Umbilical cord (tissue), 2 donors: ENCODE data around the gene TMEM42. TPM values are rescaled to one million over a fixed set of nuclear protein-coding genes. Genes with fewer than 3 reads are reported as not detected.
A peak's percentile ranks its signal among the peaks of the same experiment; 100 is the strongest.

Source experiments
- DNase-seq: peaks from one replicate; pipeline ENCODE4 v3.0.0-alpha.2; 2015; ENCODE audit warnings: low spot score
- total RNA-seq: library from RNA; depleted of rRNA; stranded (reverse); fragments of >200 nt; gene quantifications from one replicate; pipeline ENCODE4 v1.2.3, GENCODE V29; 2014; ENCODE audit warnings: low replicate concordance; ENCODE audit not compliant: insufficient read depth

TMEM42 gene
- total RNA-seq, 1 donor from 2014 or later: 24.8 TPM

DNA sequence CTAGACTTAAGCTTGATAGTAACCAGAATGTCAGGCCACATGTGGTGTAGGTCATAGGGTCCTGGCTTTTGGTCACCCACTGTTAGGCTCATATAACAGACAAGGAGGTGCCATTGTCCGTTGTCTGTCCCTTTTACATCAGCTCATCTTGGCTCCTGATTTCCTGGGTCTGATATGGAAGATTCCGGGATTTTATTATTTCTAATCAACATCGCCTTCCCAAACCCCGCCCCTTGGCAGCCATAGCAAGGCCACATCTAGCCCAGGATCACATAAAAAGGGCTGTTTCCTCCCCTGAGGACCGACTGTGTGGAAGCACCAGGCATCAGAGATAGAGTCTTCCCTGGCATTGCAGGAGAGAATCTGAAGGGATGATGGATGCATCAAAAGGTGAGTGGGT lies 12.6 kb downstream of the TMEM42 start, which contains the start of gene TGM4:
Gene TGM4 (plus strand): TSS at position 301 of the 400 bp plus-strand sequence. CDS start 71 bp downstream, at position 372.
- no peak for DNase-seq

DNA sequence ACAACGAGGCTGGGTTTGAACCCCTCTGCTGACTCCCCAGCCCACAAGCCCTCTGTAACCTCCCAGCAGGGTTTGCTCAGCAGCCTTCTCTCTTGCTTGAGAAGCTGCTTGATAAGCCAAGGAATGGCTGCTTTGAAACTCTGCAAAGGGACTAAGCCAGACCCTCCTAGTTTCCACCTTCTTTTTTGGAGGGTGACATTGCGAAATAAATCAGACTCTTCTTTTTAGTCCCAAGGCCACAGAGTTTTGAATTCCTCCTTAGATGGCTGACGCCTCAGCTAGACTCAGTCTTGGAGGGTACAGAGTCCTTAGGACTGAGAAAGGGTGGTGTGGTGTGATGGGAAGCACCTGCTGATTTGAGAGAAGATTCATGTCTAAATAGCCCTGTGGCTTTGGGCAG lies 13.9 kb downstream of the TMEM42 start:
- no peak for DNase-seq

DNA sequence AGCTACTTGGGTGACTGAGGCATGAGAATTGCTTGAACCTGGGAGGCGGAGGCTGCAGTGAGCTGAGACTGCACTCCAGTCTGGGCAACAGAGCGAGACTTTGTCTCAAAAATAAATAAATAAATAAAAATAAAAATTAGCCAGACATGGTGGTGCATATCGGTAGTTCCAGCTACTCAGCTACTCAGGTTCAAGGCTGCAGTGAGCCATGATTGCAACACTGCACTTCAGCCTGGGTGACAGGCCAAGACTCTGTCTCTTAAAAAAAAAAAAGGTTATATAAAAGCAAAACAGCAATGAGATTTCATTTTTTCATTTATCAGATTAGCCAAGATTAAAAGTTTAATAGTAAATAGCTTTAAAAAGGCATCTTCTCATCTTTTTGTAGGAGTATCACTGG lies 15.6 kb downstream of the TMEM42 start:
- DNase-seq: no peak

DNA sequence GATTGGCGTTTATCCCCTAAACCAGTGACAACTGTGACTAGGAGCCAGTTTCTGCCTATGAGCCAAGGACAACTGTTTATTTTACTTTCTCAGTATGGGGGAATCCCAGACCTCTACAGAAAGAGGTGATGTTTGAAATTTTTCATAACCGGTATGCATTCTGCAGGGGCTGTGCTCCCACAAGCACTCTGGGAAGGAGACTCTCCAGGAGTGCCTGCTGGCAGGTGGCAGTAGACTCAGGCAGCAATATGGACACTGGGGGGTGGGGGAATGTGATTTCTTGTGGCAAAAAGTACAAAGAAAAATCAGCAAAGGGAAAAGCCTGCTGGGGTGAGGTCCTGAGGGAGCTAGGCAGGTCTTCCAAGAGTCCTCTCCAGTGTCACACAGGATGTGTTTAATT lies 18.6 kb downstream of the TMEM42 start:
- no peak for DNase-seq

DNA sequence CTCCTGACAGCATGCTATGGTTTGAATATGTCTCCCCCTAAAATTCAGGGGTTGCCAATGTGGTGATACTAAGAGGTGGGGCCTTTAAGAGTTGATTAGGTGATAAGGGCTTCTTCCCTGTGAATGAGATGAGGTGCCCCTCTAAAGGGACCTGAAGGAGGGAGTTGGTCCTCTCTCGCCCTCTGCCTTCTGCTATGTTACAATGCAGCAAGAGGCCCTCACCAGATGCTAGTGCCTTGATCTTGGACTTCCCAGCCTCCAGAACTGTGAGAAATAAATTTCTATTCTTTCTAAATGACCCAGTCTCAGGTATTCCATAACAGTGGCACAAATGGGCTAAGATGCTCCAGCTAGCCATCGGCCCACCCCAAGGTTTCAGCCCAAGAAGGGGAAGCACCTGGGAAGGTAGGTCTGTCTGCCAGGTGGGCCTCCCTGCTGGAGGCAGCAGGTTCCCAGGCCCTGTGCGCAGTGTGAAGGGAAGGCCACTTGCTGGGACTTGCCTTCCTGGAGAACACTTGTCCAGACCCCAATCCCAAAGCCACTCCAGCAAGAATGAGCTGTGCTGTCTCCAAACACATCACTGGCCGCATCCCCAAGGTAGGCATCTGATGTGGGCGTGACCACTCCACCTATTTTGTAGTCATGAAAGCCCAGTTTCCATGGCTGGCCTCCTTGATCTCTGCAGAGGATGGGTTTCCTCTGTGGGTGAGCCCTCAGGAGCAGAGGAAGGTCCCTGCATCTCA lies 21.7 kb downstream of the TMEM42 start:
- no peak for DNase-seq

DNA sequence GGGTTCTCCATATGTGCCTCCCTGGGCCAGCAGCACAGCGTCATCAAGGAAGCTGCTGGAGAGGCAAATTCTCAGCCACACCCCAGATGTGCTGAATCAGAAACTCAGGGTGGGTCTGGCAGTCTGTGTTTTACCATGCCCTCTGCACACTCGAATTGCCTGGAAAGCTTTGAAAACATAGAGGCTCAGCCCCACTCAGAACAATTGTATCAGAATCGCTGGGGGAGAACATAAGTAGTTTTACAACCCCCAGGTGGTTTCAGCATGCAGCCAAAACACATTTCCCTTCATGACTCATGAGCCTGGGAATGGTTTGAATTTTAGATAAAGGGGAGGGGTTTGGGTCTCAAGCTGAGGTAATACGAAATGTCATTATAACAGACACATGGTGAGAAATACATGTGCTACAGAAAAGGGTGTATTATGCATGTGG lies 22.3 kb downstream of the TMEM42 start:
- DNase-seq: peak; percentile 44

DNA sequence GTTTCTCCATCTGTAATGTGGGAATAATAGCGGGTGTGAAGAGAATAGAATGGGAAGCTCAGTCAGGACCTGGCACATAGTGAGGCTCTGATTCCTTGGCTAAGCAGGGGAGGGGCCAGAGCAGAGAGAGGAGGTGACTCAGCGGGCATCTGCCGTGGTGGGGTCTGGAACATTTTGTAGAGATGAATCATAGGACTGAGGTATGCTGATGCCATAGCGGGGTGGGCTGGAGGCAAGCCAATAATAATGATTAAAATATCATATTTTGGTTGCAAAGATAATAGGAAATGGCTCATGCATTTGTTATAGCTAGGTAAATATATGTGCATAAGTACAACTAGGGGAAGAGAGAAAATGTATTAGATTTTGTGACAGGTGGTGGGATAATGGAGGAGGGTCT lies 23.9 kb downstream of the TMEM42 start:
- peak; percentile 37 for DNase-seq

DNA sequence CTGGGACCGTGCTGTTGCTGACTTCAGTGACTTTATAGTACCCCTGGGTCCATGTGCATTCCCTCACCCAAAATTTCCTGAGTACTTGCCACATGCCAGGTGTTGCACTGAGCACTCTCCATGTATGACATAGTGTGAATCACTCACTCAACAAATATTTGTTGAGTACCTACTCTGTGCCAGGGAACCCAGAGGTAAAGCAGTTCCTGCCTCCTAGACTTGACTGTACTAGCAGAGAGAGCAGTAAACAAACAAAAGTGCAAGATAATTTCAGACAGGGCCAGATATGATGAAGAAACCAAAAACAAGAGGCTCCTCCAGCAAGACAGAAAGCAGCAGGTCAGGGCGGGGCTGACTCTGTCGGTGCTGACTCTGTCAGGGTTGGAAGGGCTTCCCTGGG lies 24.8 kb downstream of the TMEM42 start:
- DNase-seq: no peak

DNA sequence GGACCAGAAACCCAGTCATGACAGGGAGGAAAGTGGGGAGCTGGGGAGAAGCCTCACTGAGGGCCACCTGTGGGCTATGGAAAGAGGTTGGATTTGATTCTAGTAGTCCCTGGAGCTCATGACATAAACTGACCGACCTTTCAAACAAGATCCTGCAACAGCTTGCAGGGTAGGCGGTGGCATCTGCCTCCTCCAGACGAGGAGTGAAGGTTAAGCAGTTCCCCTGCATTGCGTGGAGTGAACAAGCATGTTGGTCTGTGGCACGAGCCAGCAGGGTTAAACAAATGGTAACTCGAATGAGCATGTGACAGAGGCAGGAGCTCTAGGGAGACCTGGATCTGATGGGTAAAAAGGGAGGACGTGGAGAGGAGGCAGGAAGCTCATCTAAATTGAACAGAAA lies 25.4 kb downstream of the TMEM42 start:
- DNase-seq: no peak

DNA sequence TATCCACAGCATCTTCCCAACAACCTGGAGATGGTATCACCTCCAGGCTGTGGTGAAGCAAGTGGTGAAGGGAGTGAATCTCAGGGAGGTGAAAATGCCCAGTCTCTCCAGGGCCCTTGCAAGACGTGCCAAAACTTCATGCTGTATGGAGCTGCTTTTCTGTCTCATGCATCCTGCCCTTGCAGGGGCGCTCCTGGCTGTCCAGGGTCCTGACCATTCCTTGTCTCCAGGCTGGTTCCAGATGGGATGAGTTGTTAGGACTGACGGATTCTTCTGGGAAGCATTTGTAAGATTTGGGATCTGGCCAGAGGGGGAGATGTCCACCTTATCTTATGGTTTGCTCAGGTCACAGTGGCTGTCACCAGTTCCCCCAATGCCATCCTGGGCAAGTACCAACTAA lies 28.5 kb downstream of the TMEM42 start:
- DNase-seq: no peak

DNA sequence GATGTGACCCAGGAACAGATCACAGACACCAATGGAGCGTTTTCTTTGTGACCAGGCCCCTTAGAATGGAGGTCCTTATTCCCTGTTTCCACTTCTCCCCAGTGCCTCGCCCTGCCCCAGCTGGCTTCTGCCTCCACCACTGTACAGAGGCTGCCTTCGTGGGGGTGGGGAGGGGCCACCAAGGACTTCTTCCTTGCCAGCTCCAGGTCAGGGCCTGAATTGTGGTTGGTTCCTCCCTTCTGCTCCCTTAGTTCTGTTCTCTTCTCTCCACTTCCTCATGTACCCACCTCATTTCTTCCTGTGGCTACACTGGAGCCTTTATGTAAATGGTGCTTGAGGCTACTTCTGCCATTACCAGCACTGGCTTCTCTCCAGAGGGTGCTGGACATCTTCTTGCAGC lies 29.1 kb downstream of the TMEM42 start:
- no peak for DNase-seq

DNA sequence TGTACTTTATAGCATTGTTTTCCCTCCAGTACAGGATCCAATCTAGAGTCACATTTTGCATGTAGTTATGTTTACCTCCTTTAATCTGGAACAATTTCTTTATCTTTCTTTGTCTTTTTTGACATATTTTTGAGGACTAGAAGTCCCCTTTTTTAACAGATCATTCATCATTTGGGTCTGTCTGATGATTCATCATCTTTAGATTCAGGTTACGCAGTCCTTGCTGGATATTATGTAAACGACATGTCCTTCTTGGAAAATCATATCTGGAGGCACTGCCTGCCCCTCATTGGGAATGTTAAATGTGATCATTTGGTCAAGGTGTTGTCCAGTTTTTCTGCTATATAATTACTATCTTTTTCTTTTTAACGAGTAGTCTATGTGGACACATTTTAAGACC lies 31.0 kb downstream of the TMEM42 start:
- no peak for DNase-seq

DNA sequence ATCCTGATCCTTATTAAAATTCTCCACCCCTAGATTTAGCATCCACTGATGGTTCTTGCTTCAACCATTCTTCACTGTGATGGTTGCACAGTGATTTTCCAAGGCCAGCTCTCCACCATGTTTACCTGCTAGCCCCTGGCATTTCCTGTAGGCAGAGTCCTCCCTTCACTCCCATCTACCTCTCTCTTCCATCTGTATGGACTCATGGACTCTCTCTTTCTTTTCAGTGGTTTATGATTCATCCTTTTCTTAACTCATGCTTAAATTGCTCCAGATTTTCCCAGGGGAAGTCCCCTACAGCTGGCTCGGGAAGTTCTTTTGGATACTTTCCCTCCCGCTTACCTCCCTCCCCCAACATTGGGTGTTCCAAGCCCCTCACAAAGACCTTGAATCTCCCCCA lies 31.4 kb downstream of the TMEM42 start:
- DNase-seq: no peak

DNA sequence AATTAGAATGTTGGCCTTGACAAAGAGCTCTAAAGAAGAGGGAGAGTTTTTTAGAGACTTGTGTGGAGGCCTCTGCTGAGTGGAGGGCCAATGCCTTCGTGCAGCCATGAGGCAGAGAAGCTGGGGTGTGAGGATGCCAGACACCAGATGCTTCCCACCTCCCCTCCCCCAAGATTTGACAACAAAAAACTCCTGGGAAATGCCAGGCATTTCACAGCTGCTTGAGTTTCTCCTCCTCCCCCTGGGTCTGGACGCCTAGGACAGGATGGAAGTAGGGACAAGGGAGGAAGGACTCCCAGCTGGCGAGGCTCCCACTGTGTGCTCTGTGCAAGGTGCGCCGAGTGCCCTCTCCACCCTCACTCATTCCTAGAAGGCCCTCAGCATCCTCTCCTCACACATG lies 32.8 kb downstream of the TMEM42 start:
- DNase-seq: no peak

DNA sequence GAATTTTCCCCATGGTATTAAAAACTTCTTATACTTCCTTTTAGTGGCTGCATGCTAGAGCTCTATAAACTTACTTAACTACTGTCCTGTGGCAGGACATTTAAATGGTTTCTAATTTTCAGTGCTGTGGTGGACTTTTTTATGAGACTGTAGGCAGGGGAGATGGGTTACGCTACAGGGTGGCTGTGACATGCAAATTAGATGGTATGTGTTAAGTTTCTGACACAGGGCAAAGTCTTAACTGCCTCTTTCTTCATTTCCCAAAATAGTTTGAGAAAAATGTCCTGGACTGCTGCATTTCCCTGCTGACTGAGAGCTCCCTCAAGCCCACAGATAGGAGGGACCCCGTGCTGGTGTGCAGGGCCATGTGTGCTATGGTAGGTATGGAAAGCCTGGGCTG lies 34.7 kb downstream of the TMEM42 start:
- DNase-seq: no peak

DNA sequence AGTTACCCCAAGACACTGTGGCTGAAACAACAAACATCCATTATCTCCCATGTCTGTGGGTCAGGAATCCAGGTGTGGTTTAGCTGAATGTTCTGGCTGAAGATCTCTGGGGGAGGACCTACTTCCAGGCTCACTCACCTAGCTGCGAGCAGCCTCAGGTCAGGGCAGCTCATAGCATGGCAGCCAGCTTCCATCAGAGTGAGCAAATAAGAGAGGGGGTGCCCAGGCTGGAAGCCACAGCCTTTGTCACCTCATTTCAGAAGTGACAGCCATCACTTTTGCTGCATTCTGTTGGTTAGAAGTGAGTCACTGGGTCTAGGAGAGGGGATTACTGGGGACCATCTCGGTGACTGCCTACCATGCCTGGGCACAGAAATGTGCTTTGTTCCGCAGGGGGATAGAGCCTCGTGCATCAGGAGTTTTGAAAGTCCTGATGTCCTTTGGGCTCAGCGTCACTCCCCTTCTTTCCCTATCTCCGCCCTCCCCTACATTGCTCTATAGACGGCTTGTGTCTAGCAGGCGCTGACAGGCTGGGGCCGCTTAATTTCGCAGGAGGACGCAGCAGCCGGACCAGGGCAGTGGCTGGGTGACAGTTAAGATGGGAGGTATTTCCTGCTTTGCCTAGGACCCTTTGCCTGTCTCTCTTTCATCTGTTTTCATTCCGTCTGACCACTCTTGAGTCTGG lies 38.1 kb downstream of the TMEM42 start:
- DNase-seq: no peak

DNA sequence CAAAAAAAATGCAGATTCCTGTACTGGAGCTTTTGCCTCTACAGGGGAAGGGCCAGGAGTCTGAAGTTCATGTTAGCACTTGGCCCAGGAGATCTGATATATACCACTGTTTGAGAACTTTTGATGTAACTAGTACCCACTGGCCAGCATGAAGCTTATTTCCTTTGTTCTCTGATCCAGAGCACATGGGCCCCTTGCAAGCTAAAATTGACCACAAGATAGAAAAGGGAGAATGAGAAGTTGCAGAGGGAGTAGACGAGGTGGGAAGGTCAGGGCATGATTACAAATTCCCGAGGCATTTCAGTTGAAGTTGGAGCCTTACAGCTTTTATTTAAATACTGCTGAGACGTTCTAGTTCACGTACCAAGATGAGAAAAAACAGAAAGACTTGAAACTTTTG lies 40.9 kb downstream of the TMEM42 start:
- DNase-seq: no peak

DNA sequence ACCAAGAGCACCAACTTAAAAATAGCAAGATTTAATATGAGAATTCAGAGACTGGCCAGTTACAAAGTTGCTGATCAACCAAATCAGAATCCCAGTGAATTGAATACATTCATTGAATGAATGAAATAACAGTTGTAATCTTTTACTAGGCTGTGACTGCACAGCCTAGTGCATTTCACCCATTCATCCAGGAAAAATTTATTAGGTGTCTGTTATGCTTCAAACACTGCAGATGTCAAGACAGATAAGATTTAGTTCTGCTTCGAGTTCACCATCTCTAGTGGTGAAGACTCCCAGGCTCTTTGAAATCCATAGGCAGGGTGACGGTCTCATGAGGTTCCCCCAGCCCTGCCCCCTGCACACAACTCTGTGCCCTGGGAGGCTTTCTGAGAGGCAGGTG lies 41.6 kb downstream of the TMEM42 start:
- DNase-seq: no peak

DNA sequence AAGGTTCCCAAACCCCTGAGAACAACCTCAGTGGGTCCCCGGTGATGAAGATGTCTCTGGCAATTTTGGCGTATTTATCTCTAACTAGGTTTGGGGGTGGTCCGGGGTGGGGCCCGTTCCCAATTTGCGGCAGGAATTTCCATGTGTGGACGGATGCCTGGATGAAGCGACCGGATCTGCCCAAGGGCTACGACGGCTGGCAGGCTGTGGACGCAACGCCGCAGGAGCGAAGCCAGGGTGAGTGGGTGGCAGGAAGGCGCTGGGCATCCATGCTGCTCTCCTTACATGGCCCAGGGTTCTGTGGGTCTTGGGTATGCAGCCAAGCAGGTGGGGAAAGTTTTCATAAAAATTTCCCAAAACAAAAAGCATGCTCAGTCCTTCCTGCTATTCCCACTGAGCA lies 42.0 kb downstream of the TMEM42 start:
- no peak for DNase-seq

DNA sequence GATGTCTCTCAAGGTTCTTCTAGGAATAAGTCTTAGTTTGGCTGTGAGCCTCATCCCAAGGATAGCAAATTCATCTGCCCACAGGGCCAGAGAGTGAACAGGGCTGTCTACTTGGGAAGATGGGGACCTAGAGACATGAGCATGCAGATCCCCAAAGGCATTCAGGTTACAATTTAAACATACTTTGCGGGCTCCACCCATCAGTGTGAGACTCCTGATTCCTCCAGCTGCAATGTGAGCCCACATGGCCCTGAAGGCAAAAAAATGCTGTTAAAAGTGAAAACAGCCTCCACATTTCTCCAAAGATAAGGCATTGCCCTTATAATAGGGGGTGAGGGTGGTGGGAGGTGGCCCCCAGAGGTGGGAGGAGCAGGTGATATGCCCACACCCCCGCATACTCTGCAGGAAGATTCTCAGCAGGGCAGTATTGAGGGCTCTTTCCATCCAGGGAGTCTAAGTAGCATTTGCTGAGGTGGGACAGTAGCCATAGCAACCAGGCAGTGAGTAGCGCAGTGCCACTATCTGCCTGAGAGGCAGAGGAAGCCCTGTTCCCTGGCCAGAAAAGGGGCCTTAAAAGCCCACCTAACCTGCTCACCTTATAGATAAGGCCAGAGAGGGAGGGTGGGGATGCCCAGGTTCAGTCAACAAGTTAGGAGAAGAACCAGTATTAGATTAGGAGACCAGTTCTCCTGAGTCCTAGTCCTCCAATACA lies 43.9 kb downstream of the TMEM42 start:
- no peak for DNase-seq

DNA sequence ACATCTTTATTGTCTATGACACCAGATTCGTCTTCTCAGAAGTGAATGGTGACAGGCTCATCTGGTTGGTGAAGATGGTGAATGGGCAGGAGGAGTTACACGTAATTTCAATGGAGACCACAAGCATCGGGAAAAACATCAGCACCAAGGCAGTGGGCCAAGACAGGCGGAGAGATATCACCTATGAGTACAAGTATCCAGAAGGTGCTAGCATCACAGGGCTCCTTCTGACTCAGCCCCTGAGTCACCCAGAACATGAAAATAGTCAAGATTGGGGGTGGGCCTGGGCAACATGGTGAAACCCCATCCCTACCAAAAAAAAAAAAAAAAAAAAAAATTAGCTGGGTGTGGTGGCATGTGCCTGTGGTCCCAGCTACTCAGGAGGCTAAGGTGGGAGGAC lies 45.3 kb downstream of the TMEM42 start:
- DNase-seq: no peak

DNA sequence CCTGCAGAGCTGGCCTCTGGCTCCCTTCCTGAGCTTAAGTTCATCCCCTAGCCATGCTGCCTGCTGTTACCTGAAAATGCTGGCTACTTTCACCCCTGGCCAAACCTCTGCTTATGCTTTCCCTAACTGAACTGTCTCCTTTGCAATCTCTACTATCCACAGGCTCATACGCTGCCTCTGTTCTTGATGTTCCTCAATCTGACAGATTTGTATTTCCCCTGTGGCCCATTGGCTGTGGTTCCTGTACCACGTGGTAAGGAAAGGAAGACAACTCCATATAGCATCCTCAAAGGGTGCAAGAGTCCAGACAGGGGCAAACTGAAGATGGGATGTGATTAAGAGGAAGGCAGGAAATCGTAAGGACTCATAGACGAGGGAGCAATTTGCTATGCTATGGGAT lies 45.9 kb downstream of the TMEM42 start:
- no peak for DNase-seq

DNA sequence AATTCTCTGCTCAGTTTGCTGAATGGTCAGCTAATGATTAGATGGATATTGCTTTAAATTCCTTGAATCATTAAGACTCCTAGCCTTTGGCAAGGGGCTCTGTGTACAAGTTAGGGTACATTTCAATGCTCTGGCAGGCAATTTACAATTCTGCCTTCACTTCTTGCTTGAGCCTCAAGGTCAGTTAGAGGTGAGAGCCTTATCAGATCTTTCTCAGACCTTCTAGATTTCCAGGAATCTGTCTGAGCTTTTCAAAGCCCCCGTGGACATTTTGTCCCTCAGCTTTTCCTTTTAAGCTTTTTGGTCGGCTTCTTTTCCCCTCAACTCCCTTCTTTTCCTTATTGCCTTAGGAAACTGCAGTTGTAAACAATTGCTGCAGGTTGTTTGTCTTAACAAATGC lies 47.4 kb downstream of the TMEM42 start:
- no peak for DNase-seq
